HG03565 (cell line): ENCODE results near the gene SMIM10.
"Not testable (repeated sequence)": the region's sequence is repeated elsewhere in the genome, so short reads cannot be mapped to it uniquely, and the experiment has no call there.

Source experiments
- ATAC-seq: cut with Tn5 transposase; IDR thresholded peaks from one replicate; pipeline ENCODE4 v1.9.1; 2021; ENCODE audit warnings: mild to moderate bottlenecking, moderate library complexity; ENCODE audit not compliant: unreplicated experiment

SMIM10 gene

GRCh38 chrX:134990801-134991481 lies at the start of gene SMIM10:
TSS of gene SMIM10 (plus strand) at chrX:134990991. CDS start at chrX:134991096, 105 bp downstream.
- ATAC-seq = peak; percentile 46

DNA sequence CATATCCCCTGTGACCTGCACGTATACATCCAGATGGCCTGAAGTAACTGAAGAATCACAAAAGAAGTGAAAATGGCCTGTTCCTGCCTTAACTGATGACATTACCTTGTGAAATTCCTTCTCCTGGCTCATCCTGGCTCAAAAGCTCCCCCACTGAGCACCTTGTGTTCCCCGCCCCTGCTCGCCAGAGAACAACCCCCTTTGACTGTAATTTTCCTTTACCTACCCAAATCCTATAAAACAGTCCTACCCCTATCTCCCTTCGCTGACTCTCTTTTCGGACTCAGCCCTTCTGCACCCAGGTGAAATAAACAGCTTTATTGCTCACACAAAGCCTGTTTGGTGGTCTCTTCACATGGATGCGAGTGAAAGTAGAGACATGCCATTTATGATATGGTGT lies 44.4 kb upstream of the SMIM10 start:
- not testable (repeated sequence) for ATAC-seq

DNA sequence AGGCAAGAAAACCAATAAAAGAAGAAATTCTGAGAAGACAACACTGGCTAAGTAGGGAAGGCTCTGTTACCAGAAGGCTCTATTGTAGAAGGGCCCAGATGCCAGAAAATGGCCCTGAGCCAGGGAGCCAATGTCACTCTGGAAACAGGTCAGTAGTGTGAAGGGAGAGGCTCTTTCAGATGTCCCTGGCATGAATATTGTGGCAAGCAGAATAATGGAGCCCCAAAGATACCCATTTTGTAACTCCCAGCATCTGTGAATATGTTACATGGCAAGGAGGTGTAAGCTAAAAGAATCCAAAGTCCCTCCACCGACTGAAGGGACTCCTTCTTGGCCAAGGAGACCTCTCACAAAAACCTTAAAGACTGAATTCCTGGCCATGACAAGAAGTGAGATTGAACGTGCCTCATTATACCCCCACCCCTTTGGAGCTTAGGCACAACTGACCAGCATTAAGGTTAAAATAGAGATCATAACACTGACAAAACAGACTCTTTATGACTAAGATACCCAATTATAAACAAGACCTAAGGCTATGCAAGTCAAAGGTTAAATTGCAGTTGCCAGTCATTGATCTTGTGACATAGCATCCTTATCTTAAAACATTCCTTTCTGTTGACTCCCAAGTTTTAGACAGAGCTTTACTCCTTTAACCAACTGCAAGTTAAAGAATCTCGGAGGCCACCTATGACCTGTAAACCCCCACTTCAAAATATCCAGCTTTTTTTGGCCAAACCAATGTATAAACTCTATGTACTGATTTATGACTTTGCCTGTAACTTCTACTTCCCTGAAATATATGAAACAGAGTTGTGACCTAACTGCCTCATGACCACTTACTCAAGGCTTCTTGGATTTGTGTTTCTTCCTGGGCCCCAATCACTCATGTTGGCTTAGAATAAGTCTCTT lies 42.2 kb upstream of the SMIM10 start:
- ATAC-seq = no peak

DNA sequence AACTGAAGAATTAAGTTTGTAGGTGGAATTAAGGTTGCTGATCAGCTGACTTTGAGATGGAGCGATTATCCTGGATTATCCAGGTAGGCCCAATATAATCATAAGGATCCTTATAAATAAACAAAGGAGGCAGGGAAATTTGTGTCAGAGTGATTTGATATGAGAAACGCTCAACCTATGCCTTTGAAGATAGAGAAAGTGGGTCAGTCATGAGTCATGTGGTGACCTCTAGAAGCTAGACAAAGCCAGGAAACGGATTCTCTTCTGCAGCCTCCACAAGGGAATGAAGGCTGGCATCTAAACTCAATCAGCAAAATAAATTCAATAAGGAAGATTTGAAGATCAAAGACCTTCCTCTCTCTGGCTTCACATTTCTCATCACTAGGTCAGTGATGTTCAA lies 41.5 kb upstream of the SMIM10 start:
- ATAC-seq = no peak

GRCh38 chrX:134957836-134958235 lies 33.0 kb upstream of the SMIM10 start:
- ATAC-seq = no peak

GRCh38 chrX:134960366-134960765 lies 30.4 kb upstream of the SMIM10 start:
- ATAC-seq = not testable (repeated sequence)

DNA sequence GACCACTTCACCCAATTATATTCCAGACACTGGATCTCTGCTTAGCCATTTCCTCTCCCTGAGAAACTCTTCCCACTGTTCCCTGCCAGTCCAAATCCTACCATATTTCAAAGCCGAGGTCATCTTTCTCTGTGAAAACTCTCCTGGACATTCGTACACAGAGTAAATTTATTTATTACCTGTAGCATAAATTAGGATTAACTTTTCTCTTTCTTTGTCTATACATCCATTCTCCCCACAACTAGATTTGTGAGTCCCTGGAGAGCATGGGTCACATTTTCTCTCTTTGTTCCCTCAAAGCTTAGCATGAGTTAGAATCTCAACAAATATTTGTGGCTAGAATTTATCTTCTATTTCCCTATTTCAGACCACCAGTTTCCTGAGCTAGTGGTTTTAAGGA lies 27.8 kb upstream of the SMIM10 start:
- no peak for ATAC-seq

- ATAC-seq = no peak
Observed at GRCh38 chrX:134969726-134970125, 21.1 kb upstream of the SMIM10 start.

DNA sequence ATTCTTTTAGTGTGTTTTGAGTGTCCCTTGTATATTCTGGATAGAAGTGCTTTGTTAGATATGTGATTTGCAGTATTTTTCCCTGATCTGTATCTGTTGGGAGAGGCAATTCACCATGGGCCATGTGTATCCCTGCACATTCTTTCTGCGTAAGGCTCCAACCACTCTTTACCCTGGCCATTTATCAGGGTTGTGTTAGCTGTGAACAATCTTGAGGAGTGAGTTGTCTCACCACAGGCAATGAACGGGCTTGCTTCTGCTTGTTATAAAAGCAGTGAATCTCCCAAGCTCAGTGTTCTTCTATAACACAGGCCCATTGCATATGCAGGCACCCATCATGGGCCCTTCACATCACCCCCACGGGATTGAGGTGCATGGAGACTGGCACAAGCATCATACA lies 18.9 kb upstream of the SMIM10 start:
- no peak for ATAC-seq

GRCh38 chrX:134975516-134975915 lies 15.3 kb upstream of the SMIM10 start:
- no peak for ATAC-seq

GRCh38 chrX:134981910-134982309 lies 8.9 kb upstream of the SMIM10 start:
- ATAC-seq = no peak

- ATAC-seq = no peak
Observed at GRCh38 chrX:134982748-134983147, 8.0 kb upstream of the SMIM10 start.

DNA sequence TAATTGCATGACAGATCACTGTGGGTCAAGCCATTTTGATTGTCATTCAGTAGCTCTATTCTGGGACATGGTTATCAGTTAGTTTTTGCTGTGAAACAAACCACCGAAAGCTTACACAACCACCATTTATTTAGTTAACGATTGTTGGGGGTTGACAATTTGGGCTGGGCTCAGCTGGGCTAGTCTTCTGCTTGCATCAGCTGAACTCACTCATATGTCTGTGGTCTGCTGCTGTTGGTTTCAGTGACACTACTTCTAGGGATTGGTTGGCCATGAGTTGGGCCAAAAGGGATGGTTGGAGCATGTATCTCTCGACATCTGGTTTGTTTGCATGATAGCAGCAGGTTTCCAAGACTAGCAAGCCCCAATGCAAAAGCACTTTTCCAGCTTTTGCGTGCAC lies 5.3 kb upstream of the SMIM10 start:
- no peak for ATAC-seq

GRCh38 chrX:134990475-134990800 lies 353 bp upstream of the SMIM10 start:
- no peak for ATAC-seq

- no peak for ATAC-seq
Observed at GRCh38 chrX:134997646-134998045, 6.9 kb downstream of the SMIM10 start.

GRCh38 chrX:134998246-134998645 lies 7.5 kb downstream of the SMIM10 start:
- ATAC-seq = no peak

- no peak for ATAC-seq
Observed at GRCh38 chrX:134999469-134999868, 8.7 kb downstream of the SMIM10 start.

DNA sequence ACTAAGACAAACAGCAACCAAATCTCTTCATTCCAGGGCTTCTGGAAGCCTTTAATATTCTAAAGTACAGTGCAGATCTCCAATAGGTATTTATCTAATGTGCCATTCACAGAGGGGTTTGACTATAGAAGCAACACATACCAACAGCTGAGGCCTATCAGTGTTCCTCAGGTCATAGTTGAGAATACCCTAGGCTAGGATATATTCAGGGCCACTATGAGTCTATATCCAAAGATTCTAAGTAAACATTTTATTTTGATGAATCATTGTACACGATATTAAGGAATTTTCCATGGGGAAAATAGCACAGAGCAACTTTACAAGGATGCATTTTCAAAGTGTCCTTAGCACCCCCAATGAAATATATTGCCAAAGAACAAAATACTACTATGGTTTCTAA lies 9.7 kb downstream of the SMIM10 start:
- ATAC-seq = no peak

GRCh38 chrX:135003876-135004623 lies 13.3 kb downstream of the SMIM10 start:
- peak; percentile 93 for ATAC-seq

DNA sequence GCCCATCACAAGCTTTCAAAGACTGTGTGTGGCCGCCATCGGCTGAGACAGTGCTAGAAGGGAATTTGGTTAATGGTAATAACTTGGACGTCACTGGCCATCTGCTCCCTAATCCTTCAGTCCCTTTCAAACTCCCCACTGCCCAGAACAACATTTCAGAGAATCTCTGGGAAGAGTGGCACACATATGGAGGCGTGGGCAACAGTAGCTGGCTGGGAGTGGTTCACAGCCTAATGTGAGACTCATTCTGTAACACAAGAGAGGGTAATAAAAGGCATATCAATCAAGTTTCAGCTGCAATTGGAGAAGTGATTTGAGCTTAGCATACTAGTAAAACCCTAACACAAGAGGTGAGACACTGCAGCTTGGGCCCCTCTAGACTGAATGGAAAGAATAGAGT lies 15.4 kb downstream of the SMIM10 start:
- ATAC-seq = no peak

- no peak for ATAC-seq
Observed at GRCh38 chrX:135009057-135009610, 18.3 kb downstream of the SMIM10 start.
